ENCODE results near the gene SLC10A4. TPM values are rescaled to one million over a fixed set of nuclear protein-coding genes. Genes with fewer than 3 reads are reported as not detected.
A peak's percentile ranks its signal among the peaks of the same experiment; 100 is the strongest.

Gene SLC10A4
- total RNA-seq, 2 donors from 2014 or later, result 0.23 to 1.1 TPM

GRCh38 chr4:48483777-48484493, 792 bp downstream of the SLC10A4 start:
- H3K9me3 ChIP-seq, result no peaks in the 10 kb centered on the region
- WGBS, result 12% methylated on average over 60 of the region's 66 CpGs
- no peaks in the 10 kb centered on the region for H3K27me3 ChIP-seq (replicated peaks; ENCODE audit: insufficient read depth)
- H3K4me1 ChIP-seq (replicated peaks), result no peaks in the 10 kb centered on the region
- no peak for TF ChIP-seq POLR2AphosphoS5 (IDR thresholded peaks at IDR 0.05)
- no peak for TF ChIP-seq POLR2A (IDR thresholded peaks at IDR 0.05)
- no peak for TF ChIP-seq CTCF (IDR thresholded peaks at IDR 0.05)
- DNase-seq (ENCODE audit: low spot score), result no peak
- no peak overlapping the region for H3K27ac ChIP-seq
- H3K4me3 ChIP-seq, result peak overlapping the region; percentile 16 to 32
- intact Hi-C loops (cut with DNase I), result no loop called here
- no peaks in the 10 kb centered on the region for H3K36me3 ChIP-seq

- no peak for DNase-seq (ENCODE audit: low spot score)
- Histone ChIP-seq H3K9me3 (no peaks in the 10 kb centered on the region), H3K27ac (no peak overlapping the region), H3K4me3 (no peak overlapping the region), H3K36me3 (no peaks in the 10 kb centered on the region), H3K4me1 (replicated peaks) (no peaks in the 10 kb centered on the region), H3K27me3 (replicated peaks; ENCODE audit: insufficient read depth) (no peaks in the 10 kb centered on the region)
- WGBS, result 64% methylated on average over 22 of the region's 22 CpGs
- no peak for TF ChIP-seq POLR2AphosphoS5 (IDR thresholded peaks at IDR 0.05)
- TF ChIP-seq CTCF (IDR thresholded peaks at IDR 0.05), result no peak
- TF ChIP-seq POLR2A (IDR thresholded peaks at IDR 0.05), result no peak
- intact Hi-C loops (cut with DNase I), result no loop called here
Measured at GRCh38 chr4:48484494-48485168, 1.5 kb downstream of the SLC10A4 start.

GRCh38 chr4:48489683-48490011, 6.5 kb downstream of the SLC10A4 start:
- Histone ChIP-seq H3K9me3 (no peaks in the 10 kb centered on the region), H3K27ac (no peak overlapping the region), H3K36me3 (no peaks in the 10 kb centered on the region), H3K4me1 (replicated peaks) (no peaks in the 10 kb centered on the region), H3K4me3 (no peak overlapping the region), H3K27me3 (replicated peaks; ENCODE audit: insufficient read depth) (no peaks in the 10 kb centered on the region)
- WGBS, result 41% methylated on average over 14 of the region's 14 CpGs
- intact Hi-C loops (cut with DNase I), result no loop called here
- DNase-seq (ENCODE audit: low spot score), result no peak
- TF ChIP-seq POLR2AphosphoS5 (IDR thresholded peaks at IDR 0.05) (no peak), POLR2A (IDR thresholded peaks at IDR 0.05) (no peak), CTCF (IDR thresholded peaks at IDR 0.05) (no peak)

- intact Hi-C loops (cut with DNase I), result no loop called here
- H3K36me3 ChIP-seq, result no peaks in the 10 kb centered on the region
Measured at GRCh38 chr4:48490012-48490679, 7.0 kb downstream of the SLC10A4 start, which contains the start of gene ZAR1. Gene ZAR1, plus strand, starts transcription at chr4:48490252. Its CDS starts 40 bp downstream, at chr4:48490292.

More at GRCh38 chr4:48490012-48490679, 7.0 kb downstream of the SLC10A4 start, which contains the start of gene ZAR1:
- Histone ChIP-seq H3K4me3 (peak within 1 kb of the TSS; percentile 17 to 20), H3K9me3 (no peaks in the 10 kb centered on the region), H3K4me1 (replicated peaks) (no peaks in the 10 kb centered on the region), H3K27me3 (replicated peaks; ENCODE audit: insufficient read depth) (no peaks in the 10 kb centered on the region), H3K27ac (no peak within 1 kb of the TSS)
- 3% methylated on average over 35 of the region's 80 CpGs for WGBS
- no peak for DNase-seq (ENCODE audit: low spot score)
- TF ChIP-seq CTCF (IDR thresholded peaks at IDR 0.05), result no peak
- no peak for TF ChIP-seq POLR2A (IDR thresholded peaks at IDR 0.05)
- TF ChIP-seq POLR2AphosphoS5 (IDR thresholded peaks at IDR 0.05), result no peak

Measured in prostate gland (tissue), 2 donors.